Frontal cortex (tissue), 4 donors: ENCODE data around the gene FCGBP. TPM values are rescaled to one million over a fixed set of nuclear protein-coding genes. Genes with fewer than 3 reads are reported as not detected.

Experiments used
- DNase-seq, 2 donors: peaks; one replicate each; pipeline ENCODE4 v3.0.0; 2012; ENCODE audit warnings: low spot score in 2 of 2
- FAIRE-seq: peaks from 2 replicates; lab custom pipeline; 2012; peaks lifted over from hg19 to GRCh38; lab: Jason Lieb, UNC
- total RNA-seq: library from RNA; depleted of rRNA; stranded (reverse); fragments of >200 nt; gene quantifications from one replicate; pipeline ENCODE4 v1.2.3, GENCODE V29; 2014
- donor health status: control.
- donor health status: control.
- donor health status: control.

The FCGBP gene
- total RNA-seq, 1 donor from 2014 or later = 0.82 TPM

DNA sequence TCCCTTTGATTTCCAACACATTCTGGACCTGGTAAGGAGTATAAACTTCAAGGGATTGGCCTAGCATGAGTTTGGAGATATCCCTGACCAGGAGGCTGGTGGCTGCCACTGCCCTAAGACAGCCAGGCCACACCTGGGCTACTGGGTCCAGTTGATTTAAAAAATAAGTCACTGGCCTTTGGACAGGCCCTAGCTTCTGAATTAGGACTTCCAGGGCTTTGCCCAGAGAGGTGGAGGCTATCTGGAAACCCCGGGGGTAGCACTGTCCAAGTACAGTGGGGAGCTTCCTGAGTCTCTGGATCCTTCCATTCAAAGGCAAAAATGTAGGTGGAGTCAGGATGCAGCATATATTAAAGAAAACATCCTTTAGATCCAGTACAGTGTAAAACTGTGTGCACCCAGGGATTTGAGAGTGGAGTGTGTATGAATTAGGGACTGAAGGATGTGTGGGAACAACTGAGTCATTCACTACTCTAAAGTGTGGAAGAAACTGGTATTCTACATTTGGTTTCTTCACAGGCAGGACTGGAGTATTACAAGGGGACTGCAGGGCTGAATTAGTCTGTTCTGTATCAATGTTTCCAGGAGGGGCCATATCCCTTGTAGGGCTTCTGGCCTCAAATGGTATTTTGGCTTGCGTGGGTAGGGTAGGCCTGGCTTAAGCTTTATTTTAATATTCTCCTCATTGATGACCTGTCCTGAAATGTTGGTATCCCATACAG lies 14.8 kb upstream of the FCGBP start:
- DNase-seq (no peak), FAIRE-seq (no peak)

DNA sequence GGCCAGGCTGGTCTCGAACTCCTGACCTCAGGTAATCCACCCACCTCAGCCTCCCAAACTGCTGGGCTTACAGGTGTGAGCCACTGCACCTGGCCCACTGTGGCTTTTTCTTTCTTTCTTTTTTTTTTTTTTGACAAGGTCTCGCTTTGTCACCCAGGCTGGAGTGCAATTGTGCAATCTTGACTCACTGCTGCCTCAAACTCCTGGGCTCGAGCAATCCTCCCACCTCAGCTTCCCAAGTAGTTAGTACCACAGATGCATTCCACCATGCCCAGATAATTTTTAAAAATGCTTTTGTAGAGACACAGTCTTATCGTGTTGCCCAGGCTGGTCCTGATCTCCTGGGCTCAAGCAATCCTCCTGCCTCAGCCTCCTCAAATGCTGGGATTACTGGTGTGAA lies 12.1 kb upstream of the FCGBP start:
- FAIRE-seq = no peak

GRCh38 chr19:39943586-39943985 lies 9.2 kb upstream of the FCGBP start:
- FAIRE-seq (no peak), DNase-seq (no peak)

More for the DNA sequence above, 12.1 kb upstream of the FCGBP start:
- no peak for DNase-seq

GRCh38 chr19:39942366-39942730 lies 7.9 kb upstream of the FCGBP start:
- DNase-seq = no peak
- FAIRE-seq = no peak

DNA sequence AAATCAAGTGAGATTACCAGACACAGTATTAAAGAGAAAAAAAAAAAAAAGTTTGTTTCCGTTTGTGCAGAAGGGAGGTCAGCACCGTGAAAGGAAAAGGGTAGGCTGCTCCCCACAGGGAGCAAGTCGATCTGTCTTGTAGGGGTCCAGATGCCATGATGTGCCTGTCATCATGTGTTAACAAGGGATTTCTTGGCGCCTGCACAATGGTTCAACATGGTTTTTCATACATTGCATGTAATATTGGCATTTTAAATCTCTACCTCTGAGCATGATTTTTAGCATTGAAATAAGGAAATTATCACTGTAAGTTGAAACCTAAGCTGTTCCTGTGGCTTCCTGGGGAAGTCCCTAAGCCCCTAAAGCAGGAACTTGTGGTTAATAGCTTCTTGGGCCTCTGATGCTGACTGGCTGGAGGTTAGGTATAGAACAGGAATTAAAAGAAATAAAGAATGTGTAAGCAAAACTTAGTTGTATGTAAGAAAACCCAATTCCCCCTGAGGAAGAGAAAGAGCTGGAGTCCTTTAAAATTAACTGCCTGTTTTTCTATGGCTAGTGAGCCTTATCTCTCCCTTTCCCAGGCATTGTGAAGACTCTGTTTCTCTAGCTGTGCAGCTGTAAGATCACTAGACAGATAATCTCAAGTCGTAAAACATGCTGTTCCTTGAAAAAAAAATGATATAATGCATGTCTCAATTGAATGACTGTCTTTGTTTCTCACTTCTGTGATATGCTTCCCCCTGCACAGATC lies 7.4 kb upstream of the FCGBP start:
- FAIRE-seq = no peak
- no peak for DNase-seq

GRCh38 chr19:39941151-39941550 lies 6.7 kb upstream of the FCGBP start:
- DNase-seq = no peak
- FAIRE-seq = no peak

DNA sequence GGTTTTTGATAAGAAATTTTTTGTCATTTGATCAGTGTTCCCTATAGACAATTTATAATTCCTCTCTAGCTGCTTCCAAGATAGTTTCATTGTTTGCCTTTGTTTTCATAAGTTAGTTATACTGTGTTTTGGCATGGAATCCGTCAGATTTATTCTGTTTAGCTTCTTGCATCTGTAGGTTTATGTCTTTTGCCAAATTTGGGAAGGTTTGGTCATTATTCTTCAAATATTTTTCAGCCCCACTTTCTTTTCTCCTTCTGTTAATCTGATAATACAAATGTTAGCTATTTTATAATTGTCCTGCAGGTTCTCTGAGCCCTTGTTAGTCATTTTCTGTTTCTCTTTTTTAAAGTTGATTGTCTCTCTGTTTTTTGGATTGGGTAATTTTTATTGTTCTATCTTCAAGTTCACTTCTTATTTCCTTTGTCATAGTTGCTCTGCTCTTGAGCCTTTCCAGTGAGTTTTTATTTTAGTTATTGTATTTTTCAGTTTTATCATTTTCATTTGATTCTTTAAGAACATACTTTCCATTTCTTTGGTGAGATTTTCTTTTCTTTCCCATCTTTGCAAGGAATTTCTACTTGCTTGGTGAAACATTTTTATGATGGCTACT lies 5.9 kb upstream of the FCGBP start:
- DNase-seq (no peak), FAIRE-seq (no peak)

DNA sequence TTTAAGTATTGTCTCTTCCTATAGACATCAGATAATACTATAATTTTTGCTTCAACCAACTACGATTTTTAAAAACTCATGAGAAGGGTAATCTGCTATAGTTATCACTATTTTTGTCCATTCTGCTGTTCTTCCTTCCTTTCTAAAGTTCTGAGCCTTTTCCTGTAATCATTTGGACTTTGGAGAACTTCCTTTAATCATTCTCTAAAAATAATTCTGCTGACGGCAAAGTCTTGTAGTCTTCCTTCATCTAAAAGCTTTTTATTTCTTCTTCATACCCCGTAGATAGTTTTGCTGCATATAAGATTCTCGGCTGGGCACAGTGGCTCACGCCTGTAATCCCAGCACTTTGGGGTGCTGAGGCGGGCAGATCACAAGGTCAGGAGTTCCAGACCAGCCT lies 5.1 kb upstream of the FCGBP start:
- no peak for FAIRE-seq
- DNase-seq = no peak

GRCh38 chr19:39937787-39938186 lies 3.4 kb upstream of the FCGBP start:
- FAIRE-seq (no peak), DNase-seq (no peak)

- FAIRE-seq = no peak
- DNase-seq = no peak
These were observed 2.8 kb upstream of the FCGBP start for GRCh38 chr19:39937094-39937720.

- DNase-seq (no peak), FAIRE-seq (no peak)
These were observed 2.2 kb upstream of the FCGBP start for GRCh38 chr19:39936622-39937021.

DNA sequence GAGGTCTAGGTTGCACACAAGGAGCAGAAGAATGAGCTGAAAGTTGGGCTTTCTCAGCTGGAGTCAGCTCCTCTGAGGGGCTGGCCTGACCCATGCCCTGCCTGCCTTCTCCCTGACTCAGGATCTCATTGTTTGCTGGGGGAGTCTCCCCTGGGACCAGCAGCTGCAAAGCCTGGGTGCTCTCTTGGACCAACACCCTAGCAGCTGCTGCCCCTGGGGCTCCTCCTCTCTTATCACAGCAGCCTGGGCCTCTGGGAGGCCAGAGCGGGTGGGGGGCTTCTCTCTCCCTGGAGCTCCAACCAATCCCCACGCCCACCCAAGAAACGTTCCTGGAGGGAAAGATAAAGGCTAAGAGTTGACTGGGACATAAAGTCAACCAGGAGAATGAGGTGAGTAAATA lies 1.6 kb upstream of the FCGBP start:
- no peak for DNase-seq
- FAIRE-seq = no peak

DNA sequence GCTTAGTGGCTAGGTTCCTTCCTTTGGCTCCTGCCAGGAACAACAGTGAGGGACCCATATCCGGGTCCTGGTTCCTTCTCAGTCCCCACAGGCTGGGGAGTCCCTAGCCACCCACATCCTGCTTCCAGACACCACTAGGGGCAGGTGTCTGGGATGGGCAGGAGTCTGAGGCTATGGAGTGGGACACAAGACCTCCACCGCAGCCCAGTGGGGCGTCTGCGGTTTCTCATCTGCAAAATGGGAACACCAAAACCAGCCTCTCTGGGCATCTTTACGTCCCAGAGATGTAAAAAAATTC lies 879 bp upstream of the FCGBP start:
- no peak for DNase-seq
- FAIRE-seq = no peak

DNA sequence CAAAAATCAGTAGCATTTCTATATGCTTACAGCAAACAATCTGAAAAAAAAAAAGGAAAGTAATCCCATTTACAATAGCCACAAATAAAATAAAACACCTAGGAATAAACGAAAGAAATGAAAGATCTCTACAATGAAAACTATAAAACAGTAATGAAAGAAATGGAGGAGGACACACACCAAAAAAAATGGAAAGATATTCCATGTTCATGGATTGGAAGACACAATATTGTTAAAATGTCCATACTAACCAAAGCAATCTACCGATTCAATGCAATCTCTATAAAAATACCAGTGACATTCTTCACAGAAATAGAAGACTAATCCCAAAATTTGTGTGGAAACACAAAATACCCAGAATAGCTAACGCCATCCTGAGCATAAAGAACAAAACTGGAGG lies 4.7 kb downstream of the FCGBP start:
- FAIRE-seq (no peak), DNase-seq (no peak)

DNA sequence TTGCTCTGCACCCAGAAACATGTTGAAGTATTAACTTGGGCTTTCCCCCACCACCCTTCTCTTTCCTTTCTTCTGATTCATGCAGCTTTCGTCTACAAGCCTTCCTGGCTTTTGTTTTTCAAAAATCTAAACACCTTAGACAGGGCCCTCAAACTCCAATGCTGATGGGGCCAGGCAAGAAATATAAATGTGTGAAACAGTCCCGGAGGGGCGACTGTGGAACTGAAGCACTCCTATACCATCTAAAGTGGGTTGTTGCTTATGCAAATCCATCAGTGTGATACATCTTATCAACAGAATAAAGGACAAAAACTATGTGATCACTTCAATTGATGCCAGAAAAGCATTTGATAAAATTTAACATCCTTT lies 6.1 kb downstream of the FCGBP start:
- FAIRE-seq = no peak
- no peak for DNase-seq

- DNase-seq (no peak), FAIRE-seq (no peak)
These were observed 6.7 kb downstream of the FCGBP start for GRCh38 chr19:39927524-39928356.

- FAIRE-seq (no peak), DNase-seq (no peak)
These were observed 7.4 kb downstream of the FCGBP start for GRCh38 chr19:39927076-39927475.

DNA sequence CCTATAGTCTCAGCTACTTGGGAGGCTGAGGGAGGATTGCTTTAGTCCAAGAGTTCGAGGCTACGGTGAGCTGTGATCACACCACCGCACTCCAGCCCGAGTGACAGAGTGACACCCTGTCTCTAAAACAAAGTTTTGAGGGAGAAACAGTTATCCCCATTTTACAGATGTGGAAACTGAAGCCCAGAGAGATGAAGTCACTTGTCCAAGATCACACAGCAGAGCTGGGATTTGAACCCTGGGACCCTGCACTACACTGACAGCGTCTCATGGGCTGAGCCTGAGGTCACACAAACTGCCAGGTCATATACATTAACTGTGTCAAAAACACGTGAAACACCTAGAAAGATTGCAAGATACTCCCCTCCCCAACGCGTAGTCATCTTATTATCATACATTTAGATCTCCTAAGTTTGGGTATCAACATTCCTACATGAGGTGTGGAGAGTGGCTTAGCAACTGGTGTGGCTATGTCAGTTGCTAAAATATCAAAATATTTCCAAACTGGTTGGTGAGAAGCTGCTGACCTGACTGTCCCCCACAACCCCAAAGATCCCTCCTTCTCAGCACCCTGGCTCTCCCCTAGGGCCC lies 8.2 kb downstream of the FCGBP start:
- FAIRE-seq (no peak), DNase-seq (no peak)

- DNase-seq = no peak
- FAIRE-seq = no peak
These were observed 9.5 kb downstream of the FCGBP start for GRCh38 chr19:39924952-39925351.

GRCh38 chr19:39924389-39924788 lies 10.0 kb downstream of the FCGBP start:
- DNase-seq (no peak), FAIRE-seq (no peak)
